ENCODE data around the gene NKAIN2. TPM values are rescaled to one million over a fixed set of nuclear protein-coding genes. Genes with fewer than 3 reads are reported as not detected.

The NKAIN2 gene
- total and polyA plus RNA-seq, 9 of the 15 experiments (the other 6 are each of a cell fraction or from before 2014, with no cell fraction given) = not detected

- TF ChIP-seq SFPQ (IDR thresholded peaks at IDR 0.05; ENCODE audit: low read depth, low read length) (no peak), MYC (IDR thresholded peaks at IDR 0.05; ENCODE audit: low read depth, low read length) (no peak), MYC (CRISPR knock-in tag; IDR thresholded peaks at IDR 0.05; ENCODE audit: borderline replicate concordance, low read depth) (no peak), SAP30 (IDR thresholded peaks at IDR 0.05; ENCODE audit: borderline replicate concordance, insufficient read depth, low read depth, low read length, poor library complexity, severe bottlenecking) (no peak), USF2 (CRISPR knock-in tag; IDR thresholded peaks at IDR 0.05) (no peak), DEAF1 (CRISPR knock-in tag; IDR thresholded peaks at IDR 0.05) (no peak)
Measured at GRCh38 chr6:124190256-124190655, 386.6 kb downstream of the NKAIN2 start (continued).
